T1000 (cell line): Measurements from ENCODE around the gene TEX101.
"Not testable (repeated sequence)": the region's sequence is repeated elsewhere in the genome, so short reads cannot be mapped to it uniquely, and the experiment has no call there.

Experiments used
- DNase-seq: peaks from one replicate; lab custom pipeline; 2025; ENCODE audit warnings: mixed read lengths; lab: John Stamatoyannopoulos, UW

Gene TEX101, protein sequence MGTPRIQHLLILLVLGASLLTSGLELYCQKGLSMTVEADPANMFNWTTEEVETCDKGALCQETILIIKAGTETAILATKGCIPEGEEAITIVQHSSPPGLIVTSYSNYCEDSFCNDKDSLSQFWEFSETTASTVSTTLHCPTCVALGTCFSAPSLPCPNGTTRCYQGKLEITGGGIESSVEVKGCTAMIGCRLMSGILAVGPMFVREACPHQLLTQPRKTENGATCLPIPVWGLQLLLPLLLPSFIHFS

GRCh38 chr19:43414554-43414953 lies at the start of gene TEX101:
Gene TEX101 (plus strand): TSS chr19:43414890. CDS start chr19:43415920, 1,030 bp downstream.
- DNase-seq: no peak

GRCh38 chr19:43365677-43366076 lies 49.0 kb upstream of the TEX101 start:
- DNase-seq: not testable (repeated sequence)

GRCh38 chr19:43367822-43368221 lies 46.9 kb upstream of the TEX101 start:
- no peak for DNase-seq

DNA sequence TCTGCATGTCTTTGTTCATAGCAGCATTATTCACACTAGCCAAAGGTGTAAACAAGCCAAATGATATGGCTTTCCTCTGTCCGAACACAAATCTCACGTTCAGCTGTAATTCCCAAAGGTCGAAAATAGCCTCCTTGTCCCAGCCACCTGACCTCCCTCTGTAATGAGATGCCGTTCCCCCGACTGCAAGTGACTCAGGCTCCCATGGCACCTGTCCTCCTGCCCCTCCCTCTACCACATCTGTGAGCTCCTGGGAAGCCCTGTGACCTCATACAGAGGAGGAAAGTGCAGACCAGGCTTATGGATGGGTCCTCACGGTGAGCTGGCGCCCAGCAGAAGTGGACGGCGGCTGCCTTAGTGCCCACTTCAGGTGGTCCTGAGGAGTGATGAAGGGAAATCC lies 45.8 kb upstream of the TEX101 start:
- DNase-seq: not testable (repeated sequence)

- no peak for DNase-seq
Measured at GRCh38 chr19:43371909-43372308, 42.8 kb upstream of the TEX101 start.

DNA sequence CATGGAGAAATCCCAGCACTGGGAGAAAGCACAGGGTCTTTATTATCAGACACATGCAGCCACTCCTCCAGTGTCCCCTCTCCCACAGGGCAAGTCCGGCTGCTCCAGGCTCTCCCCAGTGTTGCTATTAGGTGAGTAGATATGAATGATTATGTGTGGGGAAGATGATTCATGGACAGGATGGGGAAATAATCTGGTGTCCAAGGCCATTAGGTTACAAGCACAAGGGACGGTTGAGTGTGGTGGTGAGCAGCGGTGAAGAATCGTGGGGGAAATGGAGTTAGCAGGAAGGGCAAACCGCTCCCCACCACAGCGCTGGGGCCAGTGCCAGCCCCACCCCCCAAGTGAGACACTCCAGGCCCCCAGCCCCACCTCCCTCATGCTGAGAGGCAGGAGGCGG lies 42.2 kb upstream of the TEX101 start:
- DNase-seq: no peak

DNA sequence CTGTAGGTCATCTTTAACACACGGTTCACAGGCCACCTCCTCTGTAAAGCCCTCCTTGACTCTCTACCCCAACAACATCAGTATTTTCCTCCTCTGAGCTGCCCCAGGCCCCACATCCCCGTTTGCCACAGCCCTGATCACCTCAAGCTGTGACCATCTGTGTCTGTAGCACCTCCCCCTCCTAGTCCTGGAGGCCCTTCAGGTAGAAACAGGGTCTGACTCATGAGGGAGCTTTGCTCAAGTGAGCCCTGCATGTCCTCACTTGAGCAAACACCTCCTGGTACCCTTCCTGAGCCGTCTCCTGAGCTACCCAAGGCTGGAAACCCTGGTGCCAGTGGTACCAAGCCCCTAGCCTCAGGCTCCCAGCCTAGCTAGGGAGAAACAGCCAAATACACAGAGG lies 37.1 kb upstream of the TEX101 start:
- not testable (repeated sequence) for DNase-seq

- DNase-seq: no peak
Measured at GRCh38 chr19:43380008-43380407, 34.7 kb upstream of the TEX101 start.

DNA sequence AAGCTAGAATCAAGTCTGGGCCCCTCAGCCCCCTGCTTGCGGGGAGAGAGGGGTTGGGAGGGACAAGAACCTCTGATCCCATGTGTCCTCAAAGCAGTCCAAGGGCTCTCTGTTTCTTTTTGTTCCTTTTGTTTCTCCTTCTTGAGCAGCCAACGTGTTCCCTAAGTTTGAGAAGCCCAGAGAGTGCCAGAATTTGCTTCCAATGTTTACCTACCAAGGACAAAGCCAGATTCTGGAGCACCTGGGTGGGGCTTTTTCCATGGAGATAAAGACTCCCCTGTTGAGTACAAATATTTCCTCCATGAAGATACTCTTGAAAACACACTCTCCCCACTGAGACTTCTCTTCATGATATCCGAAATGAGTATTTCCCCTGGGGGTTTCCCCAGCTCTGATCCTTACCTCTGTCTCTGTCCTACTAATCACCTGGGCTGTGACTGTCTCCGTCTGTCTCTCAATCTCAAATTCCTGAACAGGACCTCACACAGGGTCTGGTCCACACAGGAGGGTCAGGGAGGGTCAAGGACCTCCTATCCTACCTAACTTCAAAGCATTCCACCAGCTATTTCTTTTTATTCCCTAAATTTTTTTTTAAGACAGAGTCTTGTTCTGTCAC lies 33.8 kb upstream of the TEX101 start:
- DNase-seq: no peak

GRCh38 chr19:43382586-43383216 lies 32.0 kb upstream of the TEX101 start:
- DNase-seq: not testable (repeated sequence)

GRCh38 chr19:43383254-43383653 lies 31.4 kb upstream of the TEX101 start:
- DNase-seq: not testable (repeated sequence)

- DNase-seq: not testable (repeated sequence)
Measured at GRCh38 chr19:43383759-43384158, 30.9 kb upstream of the TEX101 start.

DNA sequence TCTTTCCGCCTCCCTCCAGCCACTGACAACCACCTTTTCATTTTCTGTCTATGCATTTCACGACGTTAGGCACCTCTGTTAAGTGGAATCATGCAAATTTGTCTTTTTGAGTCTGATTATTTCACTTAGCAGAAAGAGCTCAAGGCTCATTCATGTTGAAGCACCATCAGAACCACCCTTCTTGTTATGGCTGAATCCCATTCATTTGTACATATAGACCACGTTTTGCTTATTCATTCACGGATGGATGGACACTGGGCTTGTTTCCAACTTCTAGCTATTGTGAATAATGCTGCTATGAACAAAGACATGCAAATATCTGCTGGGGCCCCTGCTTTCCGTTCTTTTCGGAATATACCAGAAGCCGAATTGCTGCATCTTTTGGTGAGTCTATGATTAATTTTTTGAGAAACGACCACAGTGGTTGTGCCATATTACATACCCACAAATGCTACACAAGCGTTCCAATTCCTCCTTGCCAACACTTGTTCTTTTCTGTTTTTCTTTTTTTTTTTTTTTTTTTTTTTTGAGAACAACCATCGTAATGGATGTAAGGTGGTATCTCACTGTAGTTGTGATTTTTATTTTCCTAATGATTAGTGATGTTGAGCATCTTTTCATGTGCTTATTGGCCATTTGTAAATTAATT lies 23.7 kb upstream of the TEX101 start:
- not testable (repeated sequence) for DNase-seq

- not testable (repeated sequence) for DNase-seq
Measured at GRCh38 chr19:43391552-43391935, 23.1 kb upstream of the TEX101 start.

- DNase-seq: not testable (repeated sequence)
Measured at GRCh38 chr19:43393501-43393900, 21.2 kb upstream of the TEX101 start.

GRCh38 chr19:43395561-43395960 lies 19.1 kb upstream of the TEX101 start:
- no peak for DNase-seq

GRCh38 chr19:43406297-43406696 lies 8.4 kb upstream of the TEX101 start:
- DNase-seq: no peak

DNA sequence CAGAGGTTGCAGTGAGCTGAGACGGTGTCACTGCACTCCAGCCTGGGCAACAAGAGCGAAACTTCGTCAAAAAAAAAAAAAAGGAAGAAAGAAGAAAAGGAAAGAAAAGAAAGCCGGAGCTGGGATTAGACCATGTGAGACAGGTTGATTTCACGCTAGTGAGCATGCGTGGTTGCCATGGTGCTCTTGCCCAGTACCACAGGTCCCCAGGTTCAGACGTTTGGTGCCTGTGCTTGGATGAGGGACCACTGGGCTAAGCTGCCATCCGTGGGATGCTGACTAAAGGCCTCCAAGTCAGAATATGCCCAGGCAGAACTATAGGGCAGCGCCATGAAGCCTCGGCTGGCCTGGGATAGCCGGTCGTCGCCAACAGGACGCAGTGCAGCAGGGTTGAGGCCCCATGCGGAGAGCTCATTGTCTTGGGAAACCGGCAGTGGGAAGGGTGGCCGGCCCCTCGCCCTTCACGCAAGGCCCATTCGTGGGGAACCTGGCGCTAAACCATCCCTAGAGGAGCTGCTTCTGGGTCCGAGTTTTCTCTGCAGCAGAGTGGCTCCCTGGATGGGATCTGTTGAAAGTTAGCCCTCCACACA lies 7.2 kb upstream of the TEX101 start:
- no peak for DNase-seq

- DNase-seq: no peak
Measured at GRCh38 chr19:43408043-43408442, 6.6 kb upstream of the TEX101 start.

- DNase-seq: no peak
Measured at GRCh38 chr19:43409415-43409814, 5.3 kb upstream of the TEX101 start.

DNA sequence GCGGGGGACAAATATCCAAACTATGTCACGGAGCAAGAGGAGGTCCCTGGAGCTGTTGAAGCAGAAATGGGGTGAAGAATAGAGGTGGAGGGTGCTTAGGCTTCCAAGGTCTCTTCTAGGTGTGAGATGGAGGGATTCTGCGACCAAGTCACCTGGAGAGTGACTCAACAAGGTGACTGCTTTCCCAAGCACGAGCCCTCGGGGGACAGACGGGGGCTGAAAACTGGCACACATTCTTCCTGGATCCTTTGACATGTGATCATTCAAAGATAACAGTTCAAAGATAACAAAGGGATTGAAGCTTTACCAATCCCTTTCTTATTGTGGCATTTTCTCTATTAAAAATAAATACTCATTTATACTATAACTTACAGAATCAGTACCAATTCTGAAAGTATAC lies 2.2 kb upstream of the TEX101 start:
- no peak for DNase-seq

DNA sequence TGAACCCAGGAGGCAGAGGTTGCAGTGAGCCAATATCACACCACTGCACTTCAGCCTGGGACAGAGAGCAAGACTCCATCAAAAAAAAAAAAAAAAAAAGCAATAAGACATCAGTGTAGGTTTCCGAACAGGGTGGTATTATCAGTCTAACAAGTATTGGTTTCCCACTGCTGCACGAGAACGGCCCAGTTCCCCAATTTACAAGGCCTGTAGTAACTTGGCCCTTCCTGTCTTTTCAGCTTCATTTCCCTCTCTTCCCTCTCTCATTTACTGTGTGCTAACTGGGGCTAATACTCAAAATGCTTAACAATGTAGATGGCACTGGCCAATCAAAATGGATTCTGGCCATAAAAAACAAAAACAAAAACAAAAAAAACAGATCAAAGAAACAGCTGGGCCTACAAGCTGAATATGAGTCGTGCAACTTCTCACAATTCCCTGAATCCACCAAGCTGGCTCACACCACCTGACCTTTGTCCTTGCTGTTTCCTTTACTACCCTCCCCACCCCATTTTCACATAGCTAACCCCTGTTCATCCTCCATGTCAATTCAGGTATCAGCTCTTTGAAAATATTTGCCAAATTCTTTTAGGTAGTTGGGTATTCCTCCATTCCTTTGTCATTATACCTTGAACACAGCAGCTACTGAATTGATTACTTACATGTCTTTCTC lies 2.4 kb downstream of the TEX101 start:
- no peak for DNase-seq
